ENCODE measurements around the gene PERCC1.
A peak's percentile ranks its signal among the peaks of the same experiment; 100 is the strongest.

The PERCC1 gene

GRCh38 chr16:1430759-1431496 lies at the start of gene PERCC1:
Gene PERCC1 (plus strand): TSS chr16:1431078. CDS start chr16:1432594, 1,516 bp downstream.
- DNase-seq = peak; percentile 36

- no peak for DNase-seq
Observed at GRCh38 chr16:1381612-1382406, 49.1 kb upstream of the PERCC1 start.

DNA sequence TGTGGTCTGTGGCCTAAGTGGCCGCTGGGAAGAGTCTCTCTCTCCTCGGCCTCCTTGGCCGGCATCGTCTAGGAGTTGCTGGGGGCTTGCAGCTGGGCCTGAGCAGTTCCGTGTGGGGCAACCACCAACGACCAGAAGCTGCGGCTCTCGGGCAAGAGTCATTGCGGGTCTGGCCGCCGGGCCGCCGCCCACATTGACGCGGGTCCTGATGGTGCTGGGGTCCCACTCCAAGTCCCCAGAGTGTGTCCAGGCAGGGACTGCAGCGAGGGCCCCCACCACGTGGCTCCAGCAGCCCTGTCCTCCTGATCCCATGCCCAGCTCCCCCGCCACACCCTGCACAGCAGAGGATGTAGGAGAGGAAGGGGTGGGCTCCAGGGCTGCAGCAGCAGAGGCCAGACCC lies 47.3 kb upstream of the PERCC1 start:
- DNase-seq = no peak

DNA sequence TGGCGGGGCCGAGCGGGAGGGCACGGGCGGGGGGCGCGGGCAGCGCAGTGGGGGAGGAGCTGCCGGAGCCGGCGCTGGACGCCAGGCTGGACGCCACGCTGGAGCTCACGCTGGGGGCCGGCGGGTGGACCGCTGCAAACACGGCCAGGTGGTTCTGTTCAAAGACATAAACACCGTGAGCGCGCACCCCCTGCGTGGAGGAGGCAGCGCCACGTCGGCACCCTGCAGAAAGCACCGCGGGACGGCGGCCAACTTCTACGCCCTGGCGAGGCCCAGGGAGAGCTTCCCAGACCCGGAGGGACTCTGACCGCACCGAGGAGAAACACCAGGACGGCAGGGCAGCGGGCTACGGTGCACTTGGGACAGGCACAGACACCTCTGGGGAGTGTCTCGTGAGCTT lies 45.6 kb upstream of the PERCC1 start:
- DNase-seq = no peak

GRCh38 chr16:1387331-1387730 lies 43.5 kb upstream of the PERCC1 start:
- DNase-seq = no peak

GRCh38 chr16:1389762-1390161 lies 41.1 kb upstream of the PERCC1 start:
- no peak for DNase-seq

DNA sequence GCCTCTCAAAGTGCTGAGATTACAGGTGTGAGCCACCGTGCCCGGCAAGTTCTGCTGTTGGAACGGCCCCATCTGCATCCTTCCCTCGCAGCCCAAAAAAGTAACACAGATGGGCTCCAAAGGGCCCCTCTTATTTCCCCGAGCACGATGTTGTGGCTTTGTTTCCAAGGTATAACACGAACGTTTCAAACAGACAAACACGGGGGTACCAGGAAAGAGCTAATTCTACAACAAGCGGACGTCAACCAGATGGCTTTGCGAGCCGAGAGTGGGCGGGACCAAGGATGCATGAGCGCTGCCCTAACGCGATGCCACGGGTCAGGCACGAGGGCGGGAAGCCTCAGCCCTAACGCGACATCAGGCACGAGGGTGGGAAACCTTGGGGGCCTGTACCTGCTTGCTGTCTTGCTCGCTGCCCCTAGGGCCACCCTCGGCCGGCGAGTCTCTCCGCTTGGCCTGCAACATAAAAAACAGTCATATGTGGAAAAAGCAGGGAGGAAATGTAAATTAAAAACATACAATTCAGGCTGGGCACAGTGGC lies 40.6 kb upstream of the PERCC1 start:
- no peak for DNase-seq

- no peak for DNase-seq
Observed at GRCh38 chr16:1392826-1393225, 38.1 kb upstream of the PERCC1 start.

GRCh38 chr16:1393613-1394176 lies 37.2 kb upstream of the PERCC1 start:
- no peak for DNase-seq

DNA sequence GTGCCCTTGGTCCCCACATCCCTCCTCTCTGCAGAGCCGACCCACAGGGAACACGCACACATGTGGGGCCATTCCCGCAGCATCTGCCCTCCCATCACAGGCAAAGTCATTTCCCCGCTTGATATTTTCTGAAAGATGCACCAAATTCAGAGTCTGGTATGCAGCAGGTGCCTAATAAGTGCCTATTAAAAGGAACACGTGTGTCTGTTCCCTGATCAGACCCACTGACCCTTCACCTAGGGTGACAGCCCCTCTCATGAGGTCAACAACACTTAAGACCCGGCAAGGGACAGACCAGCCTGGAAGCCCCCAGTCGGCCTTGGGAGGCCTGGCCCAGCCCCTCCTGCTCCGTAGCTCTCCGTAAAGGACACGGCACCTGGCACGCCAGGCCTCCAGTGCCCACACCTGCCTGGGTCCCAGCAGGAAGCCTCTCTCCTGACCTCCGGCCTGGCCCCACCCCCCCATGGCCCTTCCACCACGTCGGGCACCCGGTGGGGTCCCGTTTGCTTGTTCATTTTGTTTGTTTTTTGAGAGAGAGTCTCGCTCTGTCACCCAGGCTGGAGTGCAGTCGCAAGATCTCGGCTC lies 36.4 kb upstream of the PERCC1 start:
- DNase-seq = no peak

DNA sequence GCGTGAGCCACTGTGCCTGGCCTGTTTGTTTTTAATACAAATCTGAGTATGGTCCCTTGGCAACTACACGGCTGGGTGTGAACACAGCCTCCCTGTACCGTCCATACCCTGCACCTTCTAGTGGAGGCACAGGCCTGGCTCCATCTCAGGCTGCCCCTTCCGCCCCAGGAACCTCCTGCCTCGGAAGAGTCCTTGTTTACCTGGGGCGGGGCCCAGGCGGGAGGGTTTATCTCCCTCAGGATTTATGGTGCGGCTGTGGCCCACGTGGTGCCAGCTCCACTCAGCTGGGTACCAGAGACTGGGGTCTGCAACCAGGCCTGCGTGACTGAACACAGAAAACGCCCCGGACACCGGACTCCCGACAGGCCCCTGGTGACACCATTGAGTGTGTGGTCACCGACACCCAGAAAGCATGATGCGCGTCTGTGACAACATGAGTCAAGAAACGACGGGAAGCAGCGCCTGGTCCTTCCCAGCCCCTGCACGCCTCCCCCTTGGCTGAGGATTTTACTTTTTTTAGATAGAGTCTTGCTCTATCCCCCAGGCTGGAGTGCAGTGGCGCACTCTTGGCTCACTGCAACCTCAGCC lies 35.3 kb upstream of the PERCC1 start:
- no peak for DNase-seq

- no peak for DNase-seq
Observed at GRCh38 chr16:1397779-1398178, 33.1 kb upstream of the PERCC1 start.

DNA sequence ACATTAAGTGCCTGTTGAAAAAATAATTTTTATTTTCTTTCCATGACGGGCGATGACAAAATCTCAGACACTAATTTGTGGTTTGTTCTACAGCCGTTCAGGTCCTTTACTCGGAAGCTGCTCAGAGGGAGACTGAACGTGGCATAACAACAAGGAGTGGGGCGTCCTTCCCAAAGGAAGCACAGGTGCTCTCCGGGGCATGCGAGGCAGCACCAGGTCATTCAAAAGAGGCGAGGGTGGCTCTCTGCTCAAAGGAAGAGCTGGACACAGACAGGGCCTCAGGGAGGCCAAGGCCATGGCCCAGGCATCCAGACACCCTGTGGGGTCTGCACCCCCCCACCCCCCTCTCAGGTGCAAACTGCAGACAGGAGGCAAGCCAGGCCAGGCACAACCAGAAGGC lies 32.5 kb upstream of the PERCC1 start:
- DNase-seq = no peak

- no peak for DNase-seq
Observed at GRCh38 chr16:1398826-1399581, 31.9 kb upstream of the PERCC1 start.

DNA sequence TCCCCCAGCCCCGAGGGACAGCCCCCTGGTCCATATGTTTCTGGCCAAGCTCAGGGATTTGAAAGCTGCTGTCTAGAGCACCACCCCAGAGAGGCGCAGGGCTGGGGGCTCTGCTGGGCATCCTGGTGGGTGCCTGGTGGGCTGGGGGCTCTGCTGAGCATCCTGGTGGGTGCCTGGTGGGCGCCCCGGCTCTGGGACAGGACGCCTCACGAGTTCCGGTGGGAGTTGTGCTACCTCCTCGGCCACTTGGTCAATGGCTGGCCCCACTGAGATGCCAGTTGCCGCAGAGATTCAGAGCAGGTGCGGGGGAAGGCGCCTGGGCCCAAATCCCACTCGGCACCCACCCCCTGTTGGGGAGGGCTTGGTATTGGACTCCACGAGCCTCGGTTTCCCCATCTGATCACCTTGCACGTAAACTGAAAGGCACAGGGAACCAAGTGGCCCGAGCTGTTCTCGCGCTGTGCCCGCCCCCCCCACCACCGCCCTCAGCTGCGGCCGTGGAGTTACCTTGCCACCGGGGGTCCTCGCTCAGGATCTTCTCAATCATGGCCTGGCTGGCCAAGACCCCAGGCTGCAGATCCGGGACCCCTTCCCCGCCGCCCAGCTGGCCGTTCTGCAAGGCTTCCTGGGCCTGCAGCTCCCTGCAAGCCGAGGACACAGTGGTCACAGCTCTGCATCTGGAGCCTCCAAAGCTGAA lies 29.7 kb upstream of the PERCC1 start:
- no peak for DNase-seq

DNA sequence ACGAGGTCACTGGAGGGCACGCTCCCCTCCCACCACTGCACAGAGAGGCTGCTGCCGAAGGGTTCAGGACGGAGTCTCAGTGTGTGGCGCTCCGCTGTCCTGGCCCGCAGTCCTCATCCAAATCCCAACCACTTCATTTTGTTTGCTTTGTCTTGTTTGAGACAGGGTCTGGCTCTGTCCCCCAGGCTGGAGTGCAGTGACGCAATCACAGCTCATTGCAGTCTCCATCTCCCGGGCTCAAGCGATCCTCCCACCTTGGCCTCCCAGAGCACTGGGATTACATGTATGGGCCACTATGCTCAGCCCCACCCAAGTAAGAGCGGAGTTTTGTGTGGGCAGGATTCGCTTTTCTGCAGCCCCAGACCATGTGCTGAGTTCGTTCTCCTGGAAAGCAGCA lies 29.1 kb upstream of the PERCC1 start:
- DNase-seq = no peak

DNA sequence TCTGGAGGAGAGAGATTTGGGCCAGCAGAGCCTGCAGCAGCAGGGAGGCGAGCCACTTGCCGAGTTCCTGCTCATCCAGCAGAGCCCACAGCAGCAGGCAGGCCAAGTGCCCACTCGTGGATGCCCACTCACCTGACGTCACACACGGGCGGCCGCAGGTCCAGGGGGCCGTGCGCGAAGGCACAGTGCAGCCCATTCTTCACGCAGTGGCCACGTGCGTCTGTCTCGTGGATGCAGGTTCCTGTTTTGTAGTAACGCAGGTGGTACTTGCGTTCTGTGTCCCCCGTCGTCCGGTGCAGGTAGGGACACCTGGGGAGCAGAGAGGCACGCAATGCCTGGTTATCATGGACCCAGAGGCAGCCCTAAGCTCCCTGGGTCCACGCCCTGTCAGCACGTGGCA lies 27.8 kb upstream of the PERCC1 start:
- DNase-seq = no peak

GRCh38 chr16:1403733-1404132 lies 27.1 kb upstream of the PERCC1 start:
- no peak for DNase-seq

DNA sequence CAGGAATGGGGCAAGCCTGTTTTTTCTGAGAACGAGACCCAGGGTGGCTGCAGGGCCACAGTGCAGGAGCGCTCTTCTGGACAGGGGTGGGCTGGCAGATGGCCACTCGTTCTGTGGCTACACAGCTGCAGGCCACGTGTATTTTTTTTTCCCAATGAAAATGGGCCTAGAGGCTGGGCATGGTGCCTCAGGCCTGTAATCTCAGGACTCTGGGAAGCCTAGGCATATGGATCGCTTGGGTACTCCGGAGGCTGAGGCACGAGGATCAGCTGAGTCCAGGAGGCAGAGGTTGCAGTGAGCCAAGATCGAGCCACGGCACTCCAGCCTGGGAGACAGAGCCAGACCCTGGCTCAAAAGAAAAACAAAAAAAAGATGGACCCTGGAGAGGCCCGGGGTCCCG lies 23.1 kb upstream of the PERCC1 start:
- no peak for DNase-seq

DNA sequence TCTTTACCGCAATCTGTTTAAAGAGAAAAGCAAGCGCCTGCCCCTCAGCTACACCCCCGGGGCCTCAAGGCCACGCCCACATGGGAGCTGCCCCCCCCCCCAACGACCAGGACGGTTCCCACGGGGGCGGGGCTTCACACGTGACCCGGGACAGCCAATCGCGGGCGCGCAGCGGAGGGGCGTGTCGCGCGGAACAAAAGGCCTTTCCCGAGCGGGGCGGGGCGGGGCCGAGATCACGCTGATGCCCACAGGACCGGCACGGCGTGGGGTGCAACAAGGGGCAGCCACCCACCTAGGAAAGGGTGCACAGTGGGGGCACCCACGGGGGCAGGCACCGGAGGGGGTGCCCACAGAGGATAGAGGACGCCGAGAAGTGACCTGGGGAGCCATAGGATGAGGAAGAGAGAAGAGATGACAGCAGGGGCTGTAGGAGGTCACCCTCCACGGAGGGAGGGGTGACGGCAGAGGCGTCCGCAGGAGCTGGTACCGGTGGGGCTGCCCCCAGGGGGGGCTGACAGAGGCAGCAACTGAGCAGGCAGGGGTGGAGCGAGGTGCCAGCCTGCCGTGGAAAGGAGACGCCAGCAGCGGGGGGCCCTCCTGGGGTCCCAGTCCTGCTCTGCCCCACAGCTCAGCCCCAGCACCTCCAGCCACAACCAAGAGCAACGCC lies 22.6 kb upstream of the PERCC1 start:
- peak; percentile 50 for DNase-seq

- DNase-seq = no peak
Observed at GRCh38 chr16:1412847-1413246, 18.0 kb upstream of the PERCC1 start.
